Measurements from ENCODE around the gene GPR26. TPM values are rescaled to one million over a fixed set of nuclear protein-coding genes. Genes with fewer than 3 reads are reported as not detected.
"Not testable (repeated sequence)": the region's sequence is repeated elsewhere in the genome, so short reads cannot be mapped to it uniquely, and the experiment has no call there.

GPR26 gene
- total RNA-seq, 1 donor, result under 0.01 TPM

- no peak for TF ChIP-seq CTCF (IDR thresholded peaks at IDR 0.05; ENCODE audit: insufficient read depth, low read length)
These were observed 60.7 kb downstream of the GPR26 start for GRCh38 chr10:123726836-123727235.

GRCh38 chr10:123729523-123729922, 63.4 kb downstream of the GPR26 start:
- no peak for DNase-seq (ENCODE audit: low read depth)
- TF ChIP-seq CTCF (IDR thresholded peaks at IDR 0.05; ENCODE audit: insufficient read depth, low read length), result no peak
- no peak overlapping the region for H3K4me3 ChIP-seq (ENCODE audit: low read depth, low read length)

More at GRCh38 chr10:123726836-123727235, 60.7 kb downstream of the GPR26 start:
- no peak overlapping the region for H3K4me3 ChIP-seq (ENCODE audit: low read depth, low read length)
- no peak for DNase-seq (ENCODE audit: low read depth)

- not testable (repeated sequence) for H3K4me3 ChIP-seq (ENCODE audit: low read depth, low read length); DNase-seq (ENCODE audit: low read depth)
These were observed 70.8 kb downstream of the GPR26 start for GRCh38 chr10:123736917-123737316.

- no peak for TF ChIP-seq CTCF (IDR thresholded peaks at IDR 0.05; ENCODE audit: insufficient read depth, low read length)
- no peak overlapping the region for H3K4me3 ChIP-seq (ENCODE audit: low read depth, low read length)
- no peak for DNase-seq (ENCODE audit: low read depth)
These were observed 75.0 kb downstream of the GPR26 start for GRCh38 chr10:123741146-123741545.

GRCh38 chr10:123741711-123742110, 75.6 kb downstream of the GPR26 start:
- DNase-seq (ENCODE audit: low read depth), result no peak
- no peak overlapping the region for H3K4me3 ChIP-seq (ENCODE audit: low read depth, low read length)
- TF ChIP-seq CTCF (IDR thresholded peaks at IDR 0.05; ENCODE audit: insufficient read depth, low read length), result no peak

GRCh38 chr10:123742751-123743440, 76.7 kb downstream of the GPR26 start:
- no peak for TF ChIP-seq CTCF (IDR thresholded peaks at IDR 0.05; ENCODE audit: insufficient read depth, low read length)
- no peak overlapping the region for H3K4me3 ChIP-seq (ENCODE audit: low read depth, low read length)
- DNase-seq (ENCODE audit: low read depth), result no peak

- peak; percentile 37 for DNase-seq (ENCODE audit: low read depth)
- TF ChIP-seq CTCF (IDR thresholded peaks at IDR 0.05; ENCODE audit: insufficient read depth, low read length), result no peak
- no peak overlapping the region for H3K4me3 ChIP-seq (ENCODE audit: low read depth, low read length)
These were observed 77.5 kb downstream of the GPR26 start for GRCh38 chr10:123743441-123744223.

All from fibroblast of the aortic adventitia (primary cell).